SK-N-SH treated with all-trans-retinoic acid at 6 μM for 48 hours (cell line): ENCODE results near the gene MYO3A.
"Not testable (repeated sequence)": the region's sequence is repeated elsewhere in the genome, so short reads cannot be mapped to it uniquely, and the experiment has no call there.

Source experiments
- ATAC-seq: fragments of 200-7000 bp; cut with Tn5 transposase; 3 replicates; pipeline ENCODE4 v1.9.1; 2020; ENCODE audit warnings: mild to moderate bottlenecking, moderate library complexity
- ARNTL ChIP-seq: fragments of 450-650 bp; formaldehyde crosslinking; IDR thresholded peaks from 2 replicates; pipeline ENCODE4 v1.5.0; 2020; ENCODE audit warnings: low read depth, mild to moderate bottlenecking, moderate library complexity, borderline replicate concordance
- BACH2 ChIP-seq: fragments of 250-450 bp; sonication (Bioruptor Pico); IDR thresholded peaks from 2 replicates; pipeline ENCODE4 v1.9.0; 2021; ENCODE audit warnings: mild to moderate bottlenecking, borderline replicate concordance
- CSDC2 ChIP-seq: fragments of 250-450 bp; sonication (Bioruptor Pico); IDR thresholded peaks from 2 replicates; pipeline ENCODE4 v1.5.0; 2020; ENCODE audit warnings: mild to moderate bottlenecking, moderate library complexity
- ESRRG ChIP-seq: fragments of 250-450 bp; sonication (Bioruptor Pico); IDR thresholded peaks from 2 replicates; pipeline ENCODE4 v1.6.1; 2021; ENCODE audit warnings: mild to moderate bottlenecking
- GLIS3 ChIP-seq: fragments of 250-450 bp; sonication (Bioruptor Pico); IDR thresholded peaks from 2 replicates; pipeline ENCODE4 v1.5.0; 2020; ENCODE audit warnings: mild to moderate bottlenecking, moderate library complexity
- PPARA ChIP-seq: fragments of 250-450 bp; sonication (Bioruptor Pico); IDR thresholded peaks from 2 replicates; pipeline ENCODE4 v1.5.0; 2020; ENCODE audit warnings: mild to moderate bottlenecking, borderline replicate concordance
- RARB ChIP-seq: fragments of 250-450 bp; sonication (Bioruptor Pico); IDR thresholded peaks from 2 replicates; pipeline ENCODE4 v1.8.0; 2021; ENCODE audit warnings: mild to moderate bottlenecking, moderate library complexity
- TCF4 ChIP-seq: fragments of 250-450 bp; sonication (Bioruptor Pico); IDR thresholded peaks from 2 replicates; pipeline ENCODE4 v1.8.0; 2021; ENCODE audit warnings: mild to moderate bottlenecking, moderate library complexity, borderline replicate concordance
- TOX ChIP-seq: fragments of 250-450 bp; sonication (Bioruptor Pico); IDR thresholded peaks from 2 replicates; pipeline ENCODE4 v1.8.0; 2021; ENCODE audit warnings: mild to moderate bottlenecking, moderate library complexity, borderline replicate concordance
- ZC3H10 ChIP-seq: fragments of 250-450 bp; sonication (Bioruptor Pico); IDR thresholded peaks from 2 replicates; pipeline ENCODE4 v1.5.1; 2021; ENCODE audit warnings: mild to moderate bottlenecking, moderate library complexity
- ZFP3 ChIP-seq: fragments of 250-450 bp; sonication (Bioruptor Pico); IDR thresholded peaks from 2 replicates; pipeline ENCODE4 v1.5.0; 2020; ENCODE audit warnings: mild to moderate bottlenecking, moderate library complexity
- ZNF565 ChIP-seq: fragments of 450-650 bp; formaldehyde crosslinking; conservative IDR thresholded peaks from 2 replicates; pipeline ENCODE4 v1.5.0; 2020; ENCODE audit warnings: low read depth, mild to moderate bottlenecking, moderate library complexity
- ZNF70 ChIP-seq: fragments of 450-650 bp; formaldehyde crosslinking; IDR thresholded peaks from 2 replicates; pipeline ENCODE4 v1.5.0; 2020; ENCODE audit warnings: mild to moderate bottlenecking, moderate library complexity
- ZNF8 ChIP-seq: fragments of 450-650 bp; formaldehyde crosslinking; IDR thresholded peaks from 2 replicates; pipeline ENCODE4 v1.5.0; 2020; ENCODE audit warnings: mild to moderate bottlenecking, moderate library complexity
- TF ChIP-seq, protein P1 (sequence below): fragments of 250-450 bp; sonication (Bioruptor Pico); IDR thresholded peaks from 2 replicates; pipeline ENCODE4 v1.8.0; 2020; ENCODE audit warnings: mild to moderate bottlenecking, moderate library complexity, borderline replicate concordance
- TF ChIP-seq, protein P2 (sequence below): fragments of 250-450 bp; sonication (Bioruptor Pico); IDR thresholded peaks from 2 replicates; pipeline ENCODE4 v1.5.1; 2021; ENCODE audit warnings: mild to moderate bottlenecking, moderate library complexity
- TF ChIP-seq, protein P3 (sequence below): fragments of 250-450 bp; sonication (Bioruptor Pico); IDR thresholded peaks from 2 replicates; pipeline ENCODE4 v1.8.0; 2021; ENCODE audit warnings: low read depth, mild to moderate bottlenecking, moderate library complexity, borderline replicate concordance
- TF ChIP-seq, protein P4 (sequence below): fragments of 250-450 bp; sonication (Bioruptor Pico); IDR thresholded peaks from 2 replicates; pipeline ENCODE4 v1.5.1; 2020; ENCODE audit warnings: low read depth, mild to moderate bottlenecking, moderate library complexity
- TF ChIP-seq, protein P5 (sequence below): fragments of 250-450 bp; sonication (Bioruptor Pico); IDR thresholded peaks from 2 replicates; pipeline ENCODE4 v1.5.0; 2020; ENCODE audit warnings: mild to moderate bottlenecking, moderate library complexity

MYO3A gene

DNA sequence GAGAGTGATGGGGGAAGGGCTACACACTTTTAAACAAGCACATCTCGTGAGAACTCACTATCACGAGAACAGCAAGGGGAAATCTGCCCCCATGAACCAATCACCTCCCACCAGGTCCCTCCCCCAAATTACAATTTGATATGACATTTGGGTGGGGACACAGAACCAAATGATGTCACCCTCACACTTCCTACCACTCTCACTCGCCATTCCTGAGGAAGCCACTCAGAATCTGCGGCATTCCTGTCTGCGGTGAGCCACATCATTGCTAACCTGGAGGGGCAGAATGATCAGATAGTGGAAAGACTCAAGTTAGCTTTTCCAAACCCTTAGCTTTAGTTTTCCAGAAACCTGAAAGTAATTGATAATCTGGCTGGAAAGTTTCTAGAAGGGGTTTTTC is 66.9 kb downstream of the MYO3A start:
- TF ChIP-seq TCF4 (no peak), CSDC2 (no peak), BACH2 (no peak), ZNF70 (CRISPR knock-in tag) (no peak), GLIS3 (no peak)
- TF ChIP-seq, protein P1, sequence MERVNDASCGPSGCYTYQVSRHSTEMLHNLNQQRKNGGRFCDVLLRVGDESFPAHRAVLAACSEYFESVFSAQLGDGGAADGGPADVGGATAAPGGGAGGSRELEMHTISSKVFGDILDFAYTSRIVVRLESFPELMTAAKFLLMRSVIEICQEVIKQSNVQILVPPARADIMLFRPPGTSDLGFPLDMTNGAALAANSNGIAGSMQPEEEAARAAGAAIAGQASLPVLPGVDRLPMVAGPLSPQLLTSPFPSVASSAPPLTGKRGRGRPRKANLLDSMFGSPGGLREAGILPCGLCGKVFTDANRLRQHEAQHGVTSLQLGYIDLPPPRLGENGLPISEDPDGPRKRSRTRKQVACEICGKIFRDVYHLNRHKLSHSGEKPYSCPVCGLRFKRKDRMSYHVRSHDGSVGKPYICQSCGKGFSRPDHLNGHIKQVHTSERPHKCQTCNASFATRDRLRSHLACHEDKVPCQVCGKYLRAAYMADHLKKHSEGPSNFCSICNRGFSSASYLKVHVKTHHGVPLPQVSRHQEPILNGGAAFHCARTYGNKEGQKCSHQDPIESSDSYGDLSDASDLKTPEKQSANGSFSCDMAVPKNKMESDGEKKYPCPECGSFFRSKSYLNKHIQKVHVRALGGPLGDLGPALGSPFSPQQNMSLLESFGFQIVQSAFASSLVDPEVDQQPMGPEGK (CRISPR knock-in tag): no peak
- TF ChIP-seq, protein P2, sequence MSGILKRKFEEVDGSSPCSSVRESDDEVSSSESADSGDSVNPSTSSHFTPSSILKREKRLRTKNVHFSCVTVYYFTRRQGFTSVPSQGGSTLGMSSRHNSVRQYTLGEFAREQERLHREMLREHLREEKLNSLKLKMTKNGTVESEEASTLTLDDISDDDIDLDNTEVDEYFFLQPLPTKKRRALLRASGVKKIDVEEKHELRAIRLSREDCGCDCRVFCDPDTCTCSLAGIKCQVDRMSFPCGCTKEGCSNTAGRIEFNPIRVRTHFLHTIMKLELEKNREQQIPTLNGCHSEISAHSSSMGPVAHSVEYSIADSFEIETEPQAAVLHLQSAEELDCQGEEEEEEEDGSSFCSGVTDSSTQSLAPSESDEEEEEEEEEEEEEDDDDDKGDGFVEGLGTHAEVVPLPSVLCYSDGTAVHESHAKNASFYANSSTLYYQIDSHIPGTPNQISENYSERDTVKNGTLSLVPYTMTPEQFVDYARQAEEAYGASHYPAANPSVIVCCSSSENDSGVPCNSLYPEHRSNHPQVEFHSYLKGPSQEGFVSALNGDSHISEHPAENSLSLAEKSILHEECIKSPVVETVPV (CRISPR knock-in tag): no peak
- TF ChIP-seq, protein P3, sequence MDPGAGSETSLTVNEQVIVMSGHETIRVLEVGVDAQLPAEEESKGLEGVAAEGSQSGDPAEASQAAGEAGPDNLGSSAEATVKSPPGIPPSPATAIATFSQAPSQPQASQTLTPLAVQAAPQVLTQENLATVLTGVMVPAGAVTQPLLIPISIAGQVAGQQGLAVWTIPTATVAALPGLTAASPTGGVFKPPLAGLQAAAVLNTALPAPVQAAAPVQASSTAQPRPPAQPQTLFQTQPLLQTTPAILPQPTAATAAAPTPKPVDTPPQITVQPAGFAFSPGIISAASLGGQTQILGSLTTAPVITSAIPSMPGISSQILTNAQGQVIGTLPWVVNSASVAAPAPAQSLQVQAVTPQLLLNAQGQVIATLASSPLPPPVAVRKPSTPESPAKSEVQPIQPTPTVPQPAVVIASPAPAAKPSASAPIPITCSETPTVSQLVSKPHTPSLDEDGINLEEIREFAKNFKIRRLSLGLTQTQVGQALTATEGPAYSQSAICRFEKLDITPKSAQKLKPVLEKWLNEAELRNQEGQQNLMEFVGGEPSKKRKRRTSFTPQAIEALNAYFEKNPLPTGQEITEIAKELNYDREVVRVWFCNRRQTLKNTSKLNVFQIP (CRISPR knock-in tag): no peak
- no peak for ATAC-seq

DNA sequence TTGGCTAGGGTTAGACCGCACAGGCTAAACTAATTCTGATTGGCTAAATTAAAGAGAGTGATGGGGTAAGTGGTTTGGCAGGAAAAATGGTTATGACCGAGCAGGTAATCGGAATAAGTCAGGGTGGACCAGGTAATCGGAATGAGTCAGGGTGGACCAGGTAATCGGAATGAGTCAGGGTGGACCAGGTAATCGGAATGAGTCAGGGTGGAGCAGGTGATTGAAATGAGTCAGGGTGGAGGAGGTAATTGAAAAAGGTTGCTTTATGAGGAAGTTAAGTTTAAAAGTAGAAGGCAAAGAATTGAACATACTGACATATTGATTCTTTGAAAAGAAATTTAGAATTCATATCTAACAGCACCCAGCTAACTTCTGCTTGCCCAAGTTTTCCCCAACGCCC is 68.4 kb downstream of the MYO3A start:
- ATAC-seq: not testable (repeated sequence)

DNA sequence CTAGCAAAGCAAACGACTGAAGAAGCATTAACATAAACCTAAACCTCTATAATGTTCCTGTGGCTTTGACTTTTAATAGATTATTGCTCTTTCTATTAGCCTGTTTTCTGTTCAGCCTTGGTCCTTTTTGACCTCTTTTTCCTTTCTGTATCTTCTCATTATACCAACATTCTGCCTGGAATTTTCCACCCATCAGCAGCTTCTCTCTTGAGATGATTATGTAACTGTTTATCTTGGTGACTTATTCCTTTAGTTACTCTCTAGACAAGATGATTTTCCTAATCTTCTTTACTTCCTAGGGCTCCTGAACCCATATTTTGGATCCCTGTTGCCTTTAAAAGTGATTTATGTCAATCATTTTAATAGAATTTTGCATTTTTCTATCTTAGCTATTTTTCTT is 81.1 kb downstream of the MYO3A start:
- no peak for ATAC-seq
- TF ChIP-seq ZFP3 (no peak), GLIS3 (no peak), ESRRG (CRISPR knock-in tag) (no peak), CSDC2 (no peak), ZNF70 (CRISPR knock-in tag) (no peak), ZC3H10 (no peak), RARB (no peak), ARNTL (CRISPR knock-in tag) (no peak), TCF4 (no peak), PPARA (CRISPR knock-in tag) (no peak), TOX (CRISPR knock-in tag) (no peak), ZNF8 (CRISPR knock-in tag) (no peak), ZNF565 (no peak)
- TF ChIP-seq, protein P4, sequence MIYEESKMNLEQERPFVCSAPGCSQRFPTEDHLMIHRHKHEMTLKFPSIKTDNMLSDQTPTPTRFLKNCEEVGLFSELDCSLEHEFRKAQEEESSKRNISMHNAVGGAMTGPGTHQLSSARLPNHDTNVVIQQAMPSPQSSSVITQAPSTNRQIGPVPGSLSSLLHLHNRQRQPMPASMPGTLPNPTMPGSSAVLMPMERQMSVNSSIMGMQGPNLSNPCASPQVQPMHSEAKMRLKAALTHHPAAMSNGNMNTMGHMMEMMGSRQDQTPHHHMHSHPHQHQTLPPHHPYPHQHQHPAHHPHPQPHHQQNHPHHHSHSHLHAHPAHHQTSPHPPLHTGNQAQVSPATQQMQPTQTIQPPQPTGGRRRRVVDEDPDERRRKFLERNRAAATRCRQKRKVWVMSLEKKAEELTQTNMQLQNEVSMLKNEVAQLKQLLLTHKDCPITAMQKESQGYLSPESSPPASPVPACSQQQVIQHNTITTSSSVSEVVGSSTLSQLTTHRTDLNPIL (CRISPR knock-in tag): no peak
- TF ChIP-seq, protein P5, sequence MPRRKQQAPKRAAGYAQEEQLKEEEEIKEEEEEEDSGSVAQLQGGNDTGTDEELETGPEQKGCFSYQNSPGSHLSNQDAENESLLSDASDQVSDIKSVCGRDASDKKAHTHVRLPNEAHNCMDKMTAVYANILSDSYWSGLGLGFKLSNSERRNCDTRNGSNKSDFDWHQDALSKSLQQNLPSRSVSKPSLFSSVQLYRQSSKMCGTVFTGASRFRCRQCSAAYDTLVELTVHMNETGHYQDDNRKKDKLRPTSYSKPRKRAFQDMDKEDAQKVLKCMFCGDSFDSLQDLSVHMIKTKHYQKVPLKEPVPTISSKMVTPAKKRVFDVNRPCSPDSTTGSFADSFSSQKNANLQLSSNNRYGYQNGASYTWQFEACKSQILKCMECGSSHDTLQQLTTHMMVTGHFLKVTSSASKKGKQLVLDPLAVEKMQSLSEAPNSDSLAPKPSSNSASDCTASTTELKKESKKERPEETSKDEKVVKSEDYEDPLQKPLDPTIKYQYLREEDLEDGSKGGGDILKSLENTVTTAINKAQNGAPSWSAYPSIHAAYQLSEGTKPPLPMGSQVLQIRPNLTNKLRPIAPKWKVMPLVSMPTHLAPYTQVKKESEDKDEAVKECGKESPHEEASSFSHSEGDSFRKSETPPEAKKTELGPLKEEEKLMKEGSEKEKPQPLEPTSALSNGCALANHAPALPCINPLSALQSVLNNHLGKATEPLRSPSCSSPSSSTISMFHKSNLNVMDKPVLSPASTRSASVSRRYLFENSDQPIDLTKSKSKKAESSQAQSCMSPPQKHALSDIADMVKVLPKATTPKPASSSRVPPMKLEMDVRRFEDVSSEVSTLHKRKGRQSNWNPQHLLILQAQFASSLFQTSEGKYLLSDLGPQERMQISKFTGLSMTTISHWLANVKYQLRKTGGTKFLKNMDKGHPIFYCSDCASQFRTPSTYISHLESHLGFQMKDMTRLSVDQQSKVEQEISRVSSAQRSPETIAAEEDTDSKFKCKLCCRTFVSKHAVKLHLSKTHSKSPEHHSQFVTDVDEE: no peak
- TF ChIP-seq, protein P1 (CRISPR knock-in tag): no peak

DNA sequence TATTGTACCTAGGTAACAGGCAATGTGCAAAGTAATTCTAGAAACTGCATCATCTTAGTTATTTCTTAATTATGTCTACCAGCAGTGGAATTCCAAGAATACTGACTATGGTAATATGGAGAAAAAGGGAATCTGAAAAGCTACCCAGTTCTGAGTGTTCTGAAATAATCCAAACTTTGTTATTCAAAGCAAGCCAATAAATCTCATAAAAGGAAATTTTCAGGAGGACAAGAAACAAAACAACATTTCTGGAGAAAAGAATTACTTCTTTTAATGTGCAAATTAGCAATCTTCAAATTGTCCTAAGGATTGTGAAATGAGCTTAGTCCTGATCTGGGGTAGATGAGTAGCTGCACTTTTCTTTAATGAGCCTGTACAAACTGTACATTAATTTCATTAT is 88.8 kb downstream of the MYO3A start:
- TF ChIP-seq, protein P4 (CRISPR knock-in tag): no peak
- no peak for TF ChIP-seq TOX (CRISPR knock-in tag)
- TF ChIP-seq TCF4: no peak
- no peak for TF ChIP-seq BACH2
- no peak for TF ChIP-seq ARNTL (CRISPR knock-in tag)
- TF ChIP-seq, protein P2 (CRISPR knock-in tag): no peak
- TF ChIP-seq ZNF70 (CRISPR knock-in tag): no peak
- no peak for TF ChIP-seq RARB
- no peak for TF ChIP-seq GLIS3
- ATAC-seq: no peak
